Immature natural killer cell (primary cell): ENCODE measurements around the gene IFNAR2. TPM values are rescaled to one million over a fixed set of nuclear protein-coding genes. Genes with fewer than 3 reads are reported as not detected.
A peak's percentile ranks its signal among the peaks of the same experiment; 100 is the strongest.

Experiments
- DNase-seq, 3 donors: peaks; one replicate each; pipeline ENCODE4 v3.0.0; 2022; ENCODE audit warnings: mixed read lengths in 1 of 3
- H3K27ac Mint-ChIP-seq, 6 donors: one replicate each; pipeline ENCODE4 v1.8.0; 2020; ENCODE audit warnings: mixed read lengths in 6 of 6, mild to moderate bottlenecking in 5 of 6, inconsistent platforms in 4 of 6, moderate library complexity in 3 of 6
- H3K27me3 Mint-ChIP-seq, 3 donors: one replicate each; pipeline ENCODE4 v1.8.0; 2020 to 2021; ENCODE audit warnings: low read depth in 3 of 3, mild to moderate bottlenecking in 3 of 3, mixed read lengths in 3 of 3, moderate library complexity in 3 of 3, inconsistent platforms in 1 of 3
- H3K36me3 Mint-ChIP-seq, 3 donors: one replicate each; pipeline ENCODE4 v1.8.0; 2020; ENCODE audit warnings: mixed read lengths in 3 of 3, inconsistent platforms in 2 of 3, mild to moderate bottlenecking in 2 of 3
- H3K4me1 Mint-ChIP-seq, 2 donors: one replicate each; pipeline ENCODE4 v1.8.0; 2020; ENCODE audit warnings: inconsistent platforms in 2 of 2, mild to moderate bottlenecking in 2 of 2, mixed read lengths in 2 of 2, moderate library complexity in 1 of 2
- H3K4me3 Mint-ChIP-seq, 5 donors: one replicate each; pipeline ENCODE4 v1.8.0; 2020; ENCODE audit warnings: mild to moderate bottlenecking in 5 of 5, mixed read lengths in 5 of 5, inconsistent platforms in 3 of 5, moderate library complexity in 3 of 5
- H3K9me3 Mint-ChIP-seq, 6 donors: one replicate each; pipeline ENCODE4 v1.8.0; 2020; ENCODE audit warnings: mild to moderate bottlenecking in 6 of 6, mixed read lengths in 6 of 6, inconsistent platforms in 4 of 6, moderate library complexity in 3 of 6
- polyA plus RNA-seq, 3 donors: library from polyadenylated mRNA; unstranded; fragments of 300-500 nt; fragmentation: Illumina TruSeq; gene quantifications; one replicate each; pipeline ENCODE4 v1.2.3, GENCODE V29; 2021

The IFNAR2 gene
- polyA plus RNA-seq, 3 donors from 2014 or later, result 76.8 to 111 (median 87.9) TPM

DNA sequence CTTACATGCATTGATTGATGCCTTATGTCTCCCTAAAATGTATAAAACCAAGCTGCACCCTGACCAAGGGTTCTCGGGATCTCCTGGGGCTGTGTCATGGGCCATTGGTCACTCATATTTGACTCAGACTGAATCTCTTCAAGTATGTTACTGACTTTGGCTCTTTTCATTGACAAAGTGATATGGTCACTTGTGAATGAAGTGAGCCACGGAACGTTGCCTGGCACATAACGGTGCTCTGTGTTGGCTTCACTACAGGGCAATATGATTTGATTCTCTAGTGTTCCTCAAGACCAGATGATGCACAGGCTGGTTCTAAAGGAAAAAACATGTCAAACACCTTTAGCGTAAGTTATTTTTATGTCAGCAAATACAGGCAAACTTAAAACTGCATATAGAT lies 25.0 kb downstream of the IFNAR2 start:
- peaks cover 47 to 83% (median 63%) of the 10 kb centered on the region in 3 donors for H3K36me3 Mint-ChIP-seq
- no peaks in the 10 kb centered on the region for H3K27me3 Mint-ChIP-seq
- no peak overlapping the region for H3K4me3 Mint-ChIP-seq
- peaks cover 0 to 2% (median 0%) of the 10 kb centered on the region in 6 donors for H3K9me3 Mint-ChIP-seq
- DNase-seq, result no peak
- H3K4me1 Mint-ChIP-seq, result peaks cover 30 to 82% of the 10 kb centered on the region in 2 donors
- peak overlapping the region in 2 of 6 donors; percentile 6 to 69 for H3K27ac Mint-ChIP-seq

DNA sequence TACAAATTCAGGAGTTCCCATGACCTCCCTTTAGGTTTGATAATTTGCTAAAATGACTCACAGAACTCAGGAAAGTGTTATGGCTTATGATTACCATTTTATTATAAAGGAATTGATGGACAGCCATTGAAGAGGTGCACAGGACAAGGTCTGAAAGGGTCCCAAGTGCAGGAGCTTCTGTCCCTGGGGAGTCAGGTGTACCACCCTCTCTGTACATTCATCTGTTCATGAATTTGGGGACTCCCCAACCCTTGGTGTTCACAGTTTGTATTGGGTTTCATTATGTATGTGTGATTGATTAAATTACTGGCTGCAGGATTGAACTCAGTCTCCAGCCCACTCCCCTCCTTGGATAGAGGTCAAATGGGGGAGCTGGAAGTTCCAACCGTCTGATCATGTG lies 25.7 kb downstream of the IFNAR2 start:
- no peak for DNase-seq
- peaks cover 0 to 2% (median 0%) of the 10 kb centered on the region in 6 donors for H3K9me3 Mint-ChIP-seq
- peaks cover 31 to 82% of the 10 kb centered on the region in 2 donors for H3K4me1 Mint-ChIP-seq
- H3K4me3 Mint-ChIP-seq, result no peak overlapping the region
- peaks cover 47 to 78% (median 60%) of the 10 kb centered on the region in 3 donors for H3K36me3 Mint-ChIP-seq
- peak overlapping the region in 2 of 6 donors; percentile 22 to 45 for H3K27ac Mint-ChIP-seq
- H3K27me3 Mint-ChIP-seq, result no peaks in the 10 kb centered on the region

DNA sequence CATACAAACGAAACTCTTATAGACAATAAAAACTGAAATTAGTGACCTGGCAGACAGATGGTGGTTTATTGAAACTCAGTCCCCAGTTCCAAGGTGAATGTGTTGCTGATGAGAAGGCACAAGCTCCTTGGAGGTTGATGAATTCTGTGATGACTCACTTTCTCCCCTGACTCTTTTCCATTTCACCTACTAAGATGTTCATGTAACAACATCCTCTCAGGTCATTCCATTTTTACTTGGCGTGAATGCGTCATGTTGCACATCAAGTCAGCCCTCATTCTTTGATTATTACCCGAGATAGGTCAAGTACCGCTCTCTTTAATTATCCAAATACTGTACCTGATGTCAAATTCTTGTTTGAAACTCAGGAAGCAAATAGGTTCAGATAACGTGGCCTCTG lies 26.3 kb downstream of the IFNAR2 start:
- no peak for DNase-seq

DNA sequence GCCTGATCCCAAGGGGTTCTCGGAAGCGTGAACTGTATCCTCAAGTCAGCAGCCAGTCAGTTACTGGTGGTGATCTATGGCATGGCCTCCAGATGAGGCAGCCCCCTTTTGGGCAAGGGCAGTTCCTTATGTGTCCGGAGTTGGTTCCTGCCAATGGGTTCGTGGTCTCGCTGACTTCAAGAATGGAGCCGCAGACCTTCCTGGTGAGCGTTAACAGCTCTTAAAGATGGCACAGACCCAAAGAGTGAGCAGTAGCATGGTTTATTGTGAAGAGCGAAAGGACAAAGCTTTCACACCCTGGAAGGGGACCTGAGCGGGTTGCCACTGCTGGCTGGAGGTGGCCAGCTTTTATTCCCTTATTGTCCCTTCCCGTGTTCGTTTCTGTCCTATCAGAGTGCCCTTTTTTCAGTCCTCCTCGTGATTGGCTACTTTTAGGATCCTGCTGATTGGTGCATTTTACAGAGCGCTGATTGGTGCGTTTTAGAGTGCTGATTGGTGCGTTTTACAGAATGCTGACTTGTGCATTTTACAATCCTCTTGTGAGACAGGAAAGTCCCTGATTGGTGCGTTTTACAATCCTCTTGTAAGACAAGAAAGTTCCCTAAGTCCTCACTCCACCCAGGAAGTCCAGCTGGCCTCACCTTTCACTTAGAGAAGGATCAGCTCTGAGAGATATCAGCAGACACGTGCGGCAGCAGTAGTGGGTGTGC lies 27.5 kb downstream of the IFNAR2 start:
- Mint-ChIP-seq H3K4me1 (peaks cover 48 to 88% of the 10 kb centered on the region in 2 donors), H3K36me3 (peaks cover 36 to 63% (median 47%) of the 10 kb centered on the region in 3 donors), H3K9me3 (peaks cover 0 to 2% (median 0%) of the 10 kb centered on the region in 6 donors), H3K27ac (peak overlapping the region; percentile 38 to 81 (median 60)), H3K4me3 (no peak overlapping the region), H3K27me3 (no peaks in the 10 kb centered on the region)
- no peak for DNase-seq

More for the DNA sequence above, 26.3 kb downstream of the IFNAR2 start:
- H3K27me3 Mint-ChIP-seq, result no peaks in the 10 kb centered on the region
- H3K27ac Mint-ChIP-seq, result peak overlapping the region in 3 of 6 donors; percentile 13 to 55 (median 29)
- peaks cover 42 to 72% (median 56%) of the 10 kb centered on the region in 3 donors for H3K36me3 Mint-ChIP-seq
- H3K4me3 Mint-ChIP-seq, result no peak overlapping the region
- peaks cover 36 to 82% of the 10 kb centered on the region in 2 donors for H3K4me1 Mint-ChIP-seq
- H3K9me3 Mint-ChIP-seq, result peaks cover 0 to 2% (median 0%) of the 10 kb centered on the region in 6 donors

DNA sequence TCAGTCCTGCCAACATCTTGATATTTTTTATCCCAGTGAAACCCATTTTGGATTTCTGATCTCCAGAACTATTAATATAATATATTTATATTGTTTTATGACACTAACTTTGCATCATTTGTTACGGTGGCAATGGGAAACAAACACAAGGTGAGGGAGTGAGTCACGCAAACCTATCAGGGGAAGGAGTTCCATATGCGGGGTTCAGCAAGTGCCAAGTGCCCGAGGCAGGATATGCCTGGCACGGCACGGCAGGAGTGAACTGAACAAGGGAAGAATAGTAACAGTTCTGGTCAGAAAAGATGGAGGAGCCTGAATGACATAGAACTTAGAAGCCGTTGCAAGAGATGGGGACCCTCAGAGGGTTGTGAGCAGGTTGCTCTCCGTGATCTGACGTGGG lies 28.7 kb downstream of the IFNAR2 start:
- Mint-ChIP-seq H3K4me1 (peaks cover 59 to 88% of the 10 kb centered on the region in 2 donors), H3K27ac (peak overlapping the region in 5 of 6 donors; percentile 11 to 83 (median 76)), H3K27me3 (no peaks in the 10 kb centered on the region), H3K36me3 (peaks cover 35 to 60% (median 36%) of the 10 kb centered on the region in 3 donors), H3K9me3 (peaks cover 0 to 2% (median 0%) of the 10 kb centered on the region in 6 donors), H3K4me3 (no peak overlapping the region)
- no peak for DNase-seq

DNA sequence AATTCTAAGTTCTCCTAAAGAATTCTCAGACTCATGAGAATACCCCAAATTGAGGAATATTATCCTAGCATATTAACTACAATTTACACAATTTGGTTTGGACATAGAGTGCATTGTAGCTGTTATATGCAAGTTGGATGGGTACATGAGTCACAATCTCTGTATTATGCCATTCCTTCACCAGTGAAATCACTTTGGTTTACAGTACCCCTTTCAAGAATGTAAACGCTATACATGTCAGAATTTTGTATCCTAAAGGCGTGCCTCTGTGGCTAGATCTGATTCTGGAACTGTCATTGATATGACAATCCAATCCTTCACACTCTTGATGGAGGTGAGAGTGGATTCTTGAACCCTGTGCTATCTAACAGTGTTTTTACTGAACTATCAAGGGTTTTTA lies 29.7 kb downstream of the IFNAR2 start:
- Mint-ChIP-seq H3K4me1 (peaks cover 64 to 94% of the 10 kb centered on the region in 2 donors), H3K4me3 (peak overlapping the region; percentile 33 to 69 (median 55)), H3K9me3 (peaks cover 0 to 2% (median 0%) of the 10 kb centered on the region in 6 donors), H3K27ac (peak overlapping the region in 5 of 6 donors; percentile 61 to 79 (median 76)), H3K27me3 (no peaks in the 10 kb centered on the region), H3K36me3 (peaks cover 35 to 56% (median 35%) of the 10 kb centered on the region in 3 donors)
- DNase-seq, result no peak

DNA sequence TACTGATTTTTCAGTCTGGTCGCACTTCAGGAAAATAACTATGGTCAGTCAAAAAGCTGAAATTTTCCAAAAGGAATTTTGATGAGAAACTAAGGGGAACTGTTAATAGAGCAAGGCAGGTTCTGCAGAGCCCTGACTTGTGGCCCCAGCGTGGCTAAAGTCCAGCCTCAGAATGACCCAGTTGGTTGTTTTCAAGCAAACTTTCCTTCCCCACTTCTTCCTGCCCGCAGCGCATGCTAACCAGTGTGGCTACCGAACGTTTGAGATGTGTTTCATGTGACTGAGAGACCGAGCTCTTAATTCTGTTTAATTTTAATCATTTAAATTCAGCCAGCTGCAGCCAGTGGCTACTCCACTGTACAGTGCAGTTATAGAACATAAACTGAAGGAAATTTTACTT lies 30.3 kb downstream of the IFNAR2 start:
- peaks cover 0 to 2% (median 0%) of the 10 kb centered on the region in 6 donors for H3K9me3 Mint-ChIP-seq
- peaks cover 29 to 50% (median 31%) of the 10 kb centered on the region in 3 donors for H3K36me3 Mint-ChIP-seq
- peaks cover 64 to 92% of the 10 kb centered on the region in 2 donors for H3K4me1 Mint-ChIP-seq
- H3K27me3 Mint-ChIP-seq, result no peaks in the 10 kb centered on the region
- peak in 1 of 3 donors; percentile 27 for DNase-seq
- peak overlapping the region; percentile 33 to 69 (median 55) for H3K4me3 Mint-ChIP-seq
- peak overlapping the region; percentile 61 to 79 (median 76) for H3K27ac Mint-ChIP-seq

DNA sequence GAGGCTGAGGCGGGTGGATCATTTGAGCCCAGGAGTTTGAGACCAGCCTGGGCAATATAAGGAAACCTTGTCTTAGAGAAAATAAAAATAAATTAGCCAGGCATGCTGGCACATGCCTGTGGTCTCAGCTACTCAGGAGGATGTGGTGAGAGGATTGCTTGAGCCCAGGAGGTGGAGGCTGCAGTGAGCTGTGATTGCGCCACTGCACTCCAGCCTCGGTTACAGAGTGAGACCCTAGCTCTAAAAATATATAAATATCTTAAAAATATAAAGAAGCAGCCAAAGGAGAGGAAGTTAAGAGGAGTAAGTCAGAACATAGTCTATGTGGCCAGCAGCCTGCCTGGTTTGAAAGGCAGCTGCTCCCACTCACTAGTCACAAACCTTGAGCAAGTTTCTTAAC lies 31.9 kb downstream of the IFNAR2 start:
- DNase-seq, result peak; percentile 40 to 47 (median 45)
- peaks cover 24 to 42% (median 24%) of the 10 kb centered on the region in 3 donors for H3K36me3 Mint-ChIP-seq
- H3K9me3 Mint-ChIP-seq, result peaks cover 0 to 2% (median 0%) of the 10 kb centered on the region in 6 donors
- peak overlapping the region; percentile 60 to 71 (median 63) for H3K4me3 Mint-ChIP-seq
- peaks cover 0 to 2% (median 2%) of the 10 kb centered on the region in 3 donors for H3K27me3 Mint-ChIP-seq
- peak overlapping the region; percentile 37 to 79 (median 59) for H3K27ac Mint-ChIP-seq
- peaks cover 70 to 91% of the 10 kb centered on the region in 2 donors for H3K4me1 Mint-ChIP-seq

DNA sequence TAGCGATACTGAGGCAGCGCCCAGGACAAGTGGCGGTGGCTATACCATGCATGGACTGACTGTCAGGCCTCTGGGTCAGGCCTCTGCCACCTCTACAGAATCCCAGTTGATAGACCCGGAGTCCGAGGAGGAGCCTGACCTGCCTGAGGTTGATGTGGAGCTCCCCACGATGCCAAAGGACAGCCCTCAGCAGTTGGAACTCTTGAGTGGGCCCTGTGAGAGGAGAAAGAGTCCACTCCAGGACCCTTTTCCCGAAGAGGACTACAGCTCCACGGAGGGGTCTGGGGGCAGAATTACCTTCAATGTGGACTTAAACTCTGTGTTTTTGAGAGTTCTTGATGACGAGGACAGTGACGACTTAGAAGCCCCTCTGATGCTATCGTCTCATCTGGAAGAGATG lies 33.2 kb downstream of the IFNAR2 start:
- Mint-ChIP-seq H3K4me3 (peak overlapping the region in 3 of 5 donors; percentile 17 to 38 (median 35)), H3K9me3 (peaks cover 0 to 1% (median 0%) of the 10 kb centered on the region in 6 donors), H3K4me1 (peaks cover 76 to 91% of the 10 kb centered on the region in 2 donors), H3K27me3 (peaks cover 0 to 5% (median 2%) of the 10 kb centered on the region in 3 donors), H3K27ac (peak overlapping the region in 3 of 6 donors; percentile 25 to 55 (median 53)), H3K36me3 (peaks cover 12 to 29% (median 13%) of the 10 kb centered on the region in 3 donors)
- DNase-seq, result no peak

DNA sequence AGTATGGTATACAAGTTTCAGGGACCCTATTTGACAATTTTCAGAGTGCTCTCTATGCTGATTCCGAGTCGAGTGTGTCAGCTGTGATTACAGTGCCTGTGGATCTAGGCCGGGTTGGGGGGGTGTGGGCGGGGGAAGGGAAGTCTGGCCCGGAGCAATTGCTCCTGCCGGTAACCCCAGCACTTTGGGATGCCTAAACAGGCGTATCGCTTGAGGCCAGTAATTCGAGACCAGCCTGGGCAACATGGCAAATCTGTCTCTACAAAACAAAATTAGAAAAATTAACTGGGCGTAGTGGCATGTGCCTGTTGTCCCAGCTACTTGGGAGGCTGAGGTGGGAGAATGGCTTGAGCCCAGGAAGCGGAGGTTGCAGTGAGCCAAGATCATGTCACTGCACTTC lies 34.8 kb downstream of the IFNAR2 start:
- Mint-ChIP-seq H3K36me3 (peaks cover 0 to 24% (median 3%) of the 10 kb centered on the region in 3 donors), H3K9me3 (peaks cover 0 to 1% (median 0%) of the 10 kb centered on the region in 6 donors), H3K27ac (peak overlapping the region in 1 of 6 donors; percentile 77), H3K27me3 (peaks cover 2 to 5% (median 2%) of the 10 kb centered on the region in 3 donors), H3K4me1 (peaks cover 79 to 91% of the 10 kb centered on the region in 2 donors), H3K4me3 (peak overlapping the region in 1 of 5 donors; percentile 36)
- DNase-seq, result no peak

DNA sequence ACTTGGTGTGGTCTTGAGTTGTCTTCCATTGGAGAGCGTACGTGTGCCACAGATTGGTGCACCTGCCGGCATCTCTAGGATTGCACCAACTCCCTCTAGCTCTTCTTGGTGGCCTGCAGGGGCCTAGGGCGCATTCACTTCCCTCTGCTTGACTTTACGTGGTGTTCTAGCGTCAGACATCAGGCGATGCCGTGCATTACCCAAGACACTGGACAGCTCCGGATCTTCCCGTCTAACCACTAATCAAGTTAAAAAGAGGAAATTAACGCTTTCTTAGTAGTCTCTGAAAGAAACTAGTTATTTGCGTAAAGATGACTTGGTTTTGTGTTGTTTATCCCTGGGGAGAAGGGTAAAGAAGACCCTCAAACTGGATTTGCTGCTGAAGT lies 35.9 kb downstream of the IFNAR2 start:
- H3K4me1 Mint-ChIP-seq, result peaks cover 74 to 86% of the 10 kb centered on the region in 2 donors
- peaks cover 2 to 5% (median 2%) of the 10 kb centered on the region in 3 donors for H3K27me3 Mint-ChIP-seq
- H3K36me3 Mint-ChIP-seq, result peaks cover 3 to 27% (median 8%) of the 10 kb centered on the region in 3 donors
- H3K9me3 Mint-ChIP-seq, result peaks cover 0 to 1% (median 0%) of the 10 kb centered on the region in 6 donors
- peak overlapping the region; percentile 81 to 91 (median 84) for H3K27ac Mint-ChIP-seq
- H3K4me3 Mint-ChIP-seq, result peak overlapping the region; percentile 88 to 91 (median 89)
- peak in 2 of 3 donors; percentile 13 to 19 for DNase-seq

DNA sequence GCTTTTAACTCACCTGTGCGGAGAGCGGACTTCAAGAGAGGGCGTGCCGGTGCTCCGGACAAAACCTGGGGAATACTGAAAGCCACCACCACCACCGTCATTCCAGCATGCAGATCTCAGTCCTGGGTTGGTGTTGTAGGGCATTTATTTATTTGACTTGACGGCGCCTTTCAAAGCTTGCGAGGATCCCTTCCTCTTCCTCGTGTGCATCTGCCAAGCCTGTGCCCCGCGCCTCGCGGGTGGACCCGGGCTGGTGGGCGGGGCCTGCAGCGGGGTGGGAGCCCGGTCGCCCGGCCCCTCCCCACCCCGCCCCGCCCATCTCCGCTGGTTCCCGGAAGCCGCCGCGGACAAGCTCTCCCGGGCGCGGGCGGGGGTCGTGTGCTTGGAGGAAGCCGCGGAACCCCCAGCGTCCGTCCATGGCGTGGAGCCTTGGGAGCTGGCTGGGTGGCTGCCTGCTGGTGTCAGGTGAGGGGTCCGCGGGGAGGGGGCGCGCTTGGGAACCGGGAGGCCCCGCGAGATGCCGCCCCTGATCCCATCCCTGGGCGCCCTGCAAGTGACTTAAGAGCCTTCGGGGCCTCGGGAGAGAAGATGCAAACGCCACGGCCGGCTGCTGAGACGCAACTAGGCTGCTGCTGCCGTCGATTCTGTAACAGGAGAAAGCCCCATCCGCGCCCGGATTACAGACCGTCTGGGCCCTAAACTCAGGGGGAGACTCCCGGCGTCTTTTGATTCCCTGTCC lies 36.5 kb downstream of the IFNAR2 start, which contains the start of gene IL10RB:
Gene IL10RB, plus strand, starts transcription at position 318 of the 739 bp plus-strand sequence. Its CDS starts 99 bp downstream, at position 417.
- Mint-ChIP-seq H3K27me3 (peaks cover 2 to 5% (median 2%) of the 10 kb centered on the region in 3 donors), H3K4me1 (peaks cover 73 to 85% of the 10 kb centered on the region in 2 donors), H3K9me3 (peaks cover 0 to 1% (median 0%) of the 10 kb centered on the region in 6 donors), H3K4me3 (peak within 1 kb of the TSS; percentile 94 to 100 (median 97)), H3K36me3 (peaks cover 6 to 31% (median 8%) of the 10 kb centered on the region in 3 donors), H3K27ac (peak within 1 kb of the TSS; percentile 90 to 96 (median 94))
- DNase-seq, result peak; percentile 67 to 72 (median 72)

DNA sequence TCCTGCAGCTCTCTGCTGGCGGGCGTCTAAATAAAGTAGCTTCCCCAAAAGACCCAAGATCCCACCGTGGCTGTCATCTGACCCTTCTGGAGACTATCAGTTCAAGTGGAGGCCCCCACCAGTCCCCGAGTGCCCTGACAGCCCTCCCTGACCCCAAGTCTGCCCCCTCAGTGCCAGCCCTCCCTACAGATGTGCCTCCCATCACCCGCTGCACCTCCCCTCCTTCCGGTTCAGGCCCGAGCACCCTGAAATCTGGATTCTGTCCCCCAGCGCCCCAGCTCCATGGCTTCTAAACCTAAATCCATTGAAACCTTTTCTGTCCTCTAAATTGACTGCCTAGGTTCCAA lies 37.0 kb downstream of the IFNAR2 start:
- peaks cover 0 to 1% (median 0%) of the 10 kb centered on the region in 6 donors for H3K9me3 Mint-ChIP-seq
- peaks cover 2 to 5% (median 2%) of the 10 kb centered on the region in 3 donors for H3K27me3 Mint-ChIP-seq
- peak; percentile 30 to 42 (median 37) for DNase-seq
- H3K27ac Mint-ChIP-seq, result peak overlapping the region; percentile 90 to 96 (median 94)
- H3K36me3 Mint-ChIP-seq, result peaks cover 6 to 31% (median 8%) of the 10 kb centered on the region in 3 donors
- H3K4me3 Mint-ChIP-seq, result peak overlapping the region; percentile 94 to 100 (median 97)
- H3K4me1 Mint-ChIP-seq, result peaks cover 67 to 83% of the 10 kb centered on the region in 2 donors
